ENCODE data around the gene CRISP3. TPM values are rescaled to one million over a fixed set of nuclear protein-coding genes. Genes with fewer than 3 reads are reported as not detected.

The CRISP3 gene, protein sequence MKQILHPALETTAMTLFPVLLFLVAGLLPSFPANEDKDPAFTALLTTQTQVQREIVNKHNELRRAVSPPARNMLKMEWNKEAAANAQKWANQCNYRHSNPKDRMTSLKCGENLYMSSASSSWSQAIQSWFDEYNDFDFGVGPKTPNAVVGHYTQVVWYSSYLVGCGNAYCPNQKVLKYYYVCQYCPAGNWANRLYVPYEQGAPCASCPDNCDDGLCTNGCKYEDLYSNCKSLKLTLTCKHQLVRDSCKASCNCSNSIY
- total RNA-seq (2021) (0.48 and 0.79 TPM in 2 replicates), Bru-seq, nascent RNA (percentile 19 among the genes with signal in this experiment), BruChase-seq, experiment 1, labeled RNA remaining after a 2-hour chase (percentile 12 among the genes with signal in this experiment), BruChase-seq, experiment 2, labeled RNA remaining after a 6-hour chase (percentile 19 among the genes with signal in this experiment)
- long read RNA-seq, partial matches to known transcripts, result 0 of 1 reads
- long read RNA-seq, other reads (novel, unspliced or antisense), result 0 of 1 reads

DNA sequence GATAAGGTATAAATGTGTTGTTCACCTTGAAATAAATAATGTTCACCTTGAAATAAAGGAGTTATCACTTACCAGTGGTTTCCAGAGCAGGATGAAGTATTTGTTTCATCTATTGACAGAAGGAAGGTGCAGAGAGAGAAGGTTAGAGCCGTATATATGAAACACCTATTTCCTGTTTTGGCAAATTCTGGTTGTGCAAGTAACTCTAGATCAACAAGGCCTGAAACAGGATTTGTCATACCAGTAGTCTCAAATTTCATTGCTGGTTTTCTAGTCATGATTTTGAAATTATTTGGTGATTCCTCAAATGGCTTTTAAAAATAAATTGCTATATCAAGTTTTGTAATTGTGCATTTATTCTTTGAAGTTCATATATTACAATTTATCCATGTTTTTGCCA is at the start of gene CRISP3:
TSS of gene CRISP3 (minus strand) at position 130 of the 400 bp plus-strand sequence. CDS start at position 109, 21 bp downstream.
- Histone ChIP-seq H3K9me2 (ENCODE audit: insufficient read depth) (0 out of 2 replicates have a peak, but pooled peaks cover 4% of the 10 kb centered on the region), H3K4me2 (no peak within 1 kb of the TSS), H3K27ac (no peak within 1 kb of the TSS), H3F3A (ENCODE audit: insufficient read depth, low read depth) (no peaks in the 10 kb centered on the region), H3K4me1 (replicated peaks; ENCODE audit: insufficient read depth) (0 out of 2 replicates have a peak, but pooled peaks cover 5% of the 10 kb centered on the region), H3K4me3 (no peak within 1 kb of the TSS), H3K36me3 (ENCODE audit: low read depth) (no peaks in the 10 kb centered on the region), H3K27me3 (ENCODE audit: insufficient read depth, low read depth) (no peaks in the 10 kb centered on the region), H3K79me2 (ENCODE audit: low read depth) (no peaks in the 10 kb centered on the region), H3K9me3 (ENCODE audit: insufficient read depth, low read depth) (no peaks in the 10 kb centered on the region), H4K20me1 (ENCODE audit: insufficient read depth) (no peaks in the 10 kb centered on the region), H2AFZ (no peak within 1 kb of the TSS)
- peak in 1 of 2 experiments; percentile 38 for DNase-seq
- intact Hi-C loops (cut with micrococcal nuclease; ENCODE audit: unreplicated experiment), result loop anchor here (5.0 kb wide), 1 partner anchor 67 kb away; no protein-coding TSS in a partner anchor
- POLR2A ChIA-PET (ENCODE audit: unreplicated experiment), result no interaction called here
- TF ChIP-seq EZH2 (IDR thresholded peaks at IDR 0.05; ENCODE audit: low read depth), result no peak
- TF ChIP-seq CTCF (conservative IDR thresholded peaks at IDR 0.05), result no peak
- CTCF ChIA-PET, result no interaction called here
- BruUV-seq (replicated peaks), result no TSS peak

DNA sequence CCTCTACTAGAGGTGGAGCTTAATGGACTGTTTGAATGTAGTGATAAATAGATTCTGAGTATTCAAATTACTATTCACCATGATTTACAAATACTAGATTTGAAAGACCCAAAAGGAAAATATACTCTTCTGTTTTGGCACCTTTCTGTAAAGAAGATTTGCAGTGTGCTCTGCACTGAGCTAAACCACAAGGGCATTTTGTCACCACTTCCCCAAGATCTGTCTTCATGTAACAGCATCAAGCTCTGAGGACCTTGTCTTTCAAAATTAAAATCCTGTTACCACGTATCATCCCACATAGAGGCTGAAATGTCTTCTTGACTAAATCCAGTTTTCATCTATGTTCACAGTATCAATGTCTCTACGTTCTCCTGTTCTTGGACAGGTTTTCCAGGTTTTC is 46.2 kb upstream of the CRISP3 start:
- TF ChIP-seq CTCF (conservative IDR thresholded peaks at IDR 0.05), result no peak
- ChIA-PET POLR2A (ENCODE audit: unreplicated experiment) (no interaction called here), CTCF (no interaction called here)
- no peak overlapping the region for H3K4me3 ChIP-seq
- BruUV-seq (replicated peaks), result no TSS peak
- no peaks in the 10 kb centered on the region for H4K20me1 ChIP-seq (ENCODE audit: insufficient read depth)
- no peaks in the 10 kb centered on the region for H3K79me2 ChIP-seq (ENCODE audit: low read depth)
- no peaks in the 10 kb centered on the region for H3K36me3 ChIP-seq (ENCODE audit: low read depth)
- no peaks in the 10 kb centered on the region for H3K9me3 ChIP-seq (ENCODE audit: insufficient read depth, low read depth)
- no peak overlapping the region for H2AFZ ChIP-seq
- H3K4me1 ChIP-seq (replicated peaks; ENCODE audit: insufficient read depth), result no peaks in the 10 kb centered on the region
- no peak overlapping the region for H3K27ac ChIP-seq
- no peak overlapping the region for H3K4me2 ChIP-seq
- no peaks in the 10 kb centered on the region for H3K27me3 ChIP-seq (ENCODE audit: insufficient read depth, low read depth)
- intact Hi-C loops (cut with micrococcal nuclease; ENCODE audit: unreplicated experiment), result no loop called here
- DNase-seq, result no peak
- peaks cover 4% of the 10 kb centered on the region; the same call in 1 of the 2 replicates for H3K9me2 ChIP-seq (ENCODE audit: insufficient read depth)
- H3F3A ChIP-seq (ENCODE audit: insufficient read depth, low read depth), result no peaks in the 10 kb centered on the region

DNA sequence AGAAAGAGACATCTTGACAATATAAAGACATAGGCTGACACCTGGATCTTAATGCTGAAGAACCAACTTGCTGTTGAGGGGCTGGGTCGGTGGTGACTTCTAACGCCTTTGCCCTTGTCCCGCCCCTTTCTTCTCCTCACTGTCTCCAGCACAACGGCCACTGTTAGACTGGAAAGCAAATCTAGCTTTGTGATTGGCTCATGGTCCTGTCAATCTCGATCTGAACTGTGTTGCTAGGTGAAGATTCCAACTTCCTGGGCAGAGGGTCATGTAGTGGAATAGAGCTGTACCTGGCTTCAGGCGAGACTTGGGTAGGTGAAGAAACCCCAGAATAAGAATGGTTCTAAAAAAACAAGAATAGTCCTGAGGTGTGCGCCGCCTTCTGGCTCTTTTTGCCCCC is 43.0 kb upstream of the CRISP3 start, which contains the start of gene PGK2:
TSS of gene PGK2 (minus strand) at position 110 of the 400 bp plus-strand sequence. CDS start at position 12, 98 bp downstream.
- H2AFZ ChIP-seq, result no peak within 1 kb of the TSS
- no peak for TF ChIP-seq CTCF (conservative IDR thresholded peaks at IDR 0.05)
- no peaks in the 10 kb centered on the region for H4K20me1 ChIP-seq (ENCODE audit: insufficient read depth)
- intact Hi-C loops (cut with micrococcal nuclease; ENCODE audit: unreplicated experiment), result no loop called here
- H3K4me1 ChIP-seq (replicated peaks; ENCODE audit: insufficient read depth), result no peaks in the 10 kb centered on the region
- H3K4me2 ChIP-seq, result no peak within 1 kb of the TSS
- no peaks in the 10 kb centered on the region for H3K36me3 ChIP-seq (ENCODE audit: low read depth)
- H3K27ac ChIP-seq, result no peak within 1 kb of the TSS
- no peaks in the 10 kb centered on the region for H3K9me3 ChIP-seq (ENCODE audit: insufficient read depth, low read depth)
- ChIA-PET POLR2A (ENCODE audit: unreplicated experiment) (no interaction called here), CTCF (no interaction called here)
- no peak within 1 kb of the TSS for H3K4me3 ChIP-seq
- no peaks in the 10 kb centered on the region for H3F3A ChIP-seq (ENCODE audit: insufficient read depth, low read depth)
- BruUV-seq (replicated peaks), result no TSS peak
- DNase-seq, result peak in 1 of 2 experiments; percentile 14
- H3K79me2 ChIP-seq (ENCODE audit: low read depth), result no peaks in the 10 kb centered on the region
- peaks cover 4% of the 10 kb centered on the region; the same call in 1 of the 2 replicates for H3K9me2 ChIP-seq (ENCODE audit: insufficient read depth)
- no peaks in the 10 kb centered on the region for H3K27me3 ChIP-seq (ENCODE audit: insufficient read depth, low read depth)
